Pancreas (tissue), 10 donors: ENCODE data around the gene FLT1. TPM values are rescaled to one million over a fixed set of nuclear protein-coding genes. Genes with fewer than 3 reads are reported as not detected.

Experiments
- ATAC-seq, 4 donors: fragments of 200-7000 bp; cut with Tn5 transposase; one replicate each; pipeline versions ENCODE4 v1.8.0 to v1.9.1; 2020; ENCODE audit warnings: mild to moderate bottlenecking in 4 of 4, moderate library complexity in 4 of 4
- DNase-seq, 6 donors: peaks; one replicate each; pipeline ENCODE4 v3.0.0-alpha.2; 2020
- FAIRE-seq: peaks from 2 replicates; lab custom pipeline; 2012; peaks lifted over from hg19 to GRCh38; lab: Jason Lieb, UNC
- H3K27ac ChIP-seq, 4 donors: fragments of 200-600 bp; sonication (generic); 1 replicate in 3 of 4; 2 replicates in 1 of 4; pipeline versions ENCODE4 v1.5.0 to v1.8.0; 2020
- H3K27me3 ChIP-seq, 4 donors: fragments of 200-600 bp; one replicate each; pipeline ENCODE4 v1.8.0; 2021
- H3K36me3 ChIP-seq, 3 donors: fragments of 200-600 bp; sonication (generic) in 1 of 3; one replicate each; pipeline versions ENCODE4 v1.5.0 to v1.8.0; 2020 to 2021
- H3K4me1 ChIP-seq, 3 donors: fragments of 200-600 bp; one replicate each; pipeline ENCODE4 v1.8.0; 2021
- H3K4me3 ChIP-seq, 4 donors: fragments of 200-600 bp; sonication (generic) in 2 of 4; one replicate each; pipeline versions ENCODE4 v1.5.0 to v1.8.0; 2020 to 2021
- H3K9me3 ChIP-seq, 4 donors: fragments of 200-600 bp; one replicate each; pipeline ENCODE4 v1.8.0; 2021
- WGBS, 2 donors: extraction: QIAGEN DNeasy Blood & Tissue Kit; methylation state at CpG; one replicate each; pipeline ENCODE4 v1.1.7; 2013; 5-methylcytosine and 5-hydroxymethylcytosine counted together
- intact Hi-C, 3 donors: fragments of 100-400 bp; cut with DNase I; formaldehyde crosslinking; loops; one replicate each; pipeline versions ENCODE4 v1.11.1 to v1.14.2; 2022
- polyA plus RNA-seq, 2 donors: library from polyadenylated mRNA; stranded (reverse); fragments of 200-250 nt; gene quantifications; one replicate each; pipeline ENCODE4 v1.2.3, GENCODE V29; 2013
- total RNA-seq, 6 donors: library from RNA; stranded (reverse); fragmentation: NEBNext Ultra II Directional in 4 of 6; extraction: Animal tissue kit (Norgen Biotek cat#: 25700) in 4 of 6; gene quantifications; one replicate each; pipeline versions ENCODE4 v1.2.1 to v1.2.4, GENCODE V29; 2021 to 2023
- TF ChIP-seq, protein P1 (sequence below), 4 donors: fragments of 200-600 bp; sonication (generic) in 3 of 4; IDR thresholded peaks; one replicate each; pipeline versions ENCODE4 v1.5.0 to v1.8.0; 2021; ENCODE audit warnings: antibody characterized with exemption in 4 of 4
- donor health status: healthy with polysubstance abuse.
- donor health status: DM: no; HTN: no; CAD: no; lungs with moderate emphysema.
- donor health status: DM: no; HTN: no; CAD: no.
- donor health status: control.
- donor health status: control.
- donor health status: Bipolar disorder and iron deficiency.
- donor health status: DM: yes; HTN: yes; CAD: no.
- donor health status: DM: no; HTN: no; CAD: no.
- donor health status: DM: no; HTN: no; CAD: no.
- donor health status: DM: yes; HTN: yes; CAD: no.

Gene FLT1
- total and polyA plus RNA-seq, 8 donors: 1.1 to 12.7 (median 8.1) TPM

DNA sequence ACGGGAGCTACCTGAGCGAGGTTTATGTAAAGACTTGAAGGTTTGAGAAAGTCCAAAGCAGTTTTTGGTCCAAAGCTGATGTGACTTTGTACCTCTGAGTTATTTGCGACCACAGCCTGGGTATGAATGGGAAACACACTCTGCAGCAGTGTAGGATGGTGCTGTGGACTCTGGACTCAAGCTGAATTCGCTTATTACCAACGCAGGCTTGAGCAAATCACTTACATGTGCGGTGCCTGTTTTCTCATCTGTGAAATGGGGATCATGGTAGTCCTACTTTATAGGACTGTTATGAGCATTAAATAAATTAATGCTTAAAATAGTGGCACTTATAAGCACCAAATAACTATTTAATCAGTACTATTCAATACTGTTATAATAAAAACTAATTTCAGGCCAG lies 180.0 kb downstream of the FLT1 start:
- Histone ChIP-seq H3K4me3 (no peak overlapping the region), H3K4me1 (no peaks in the 10 kb centered on the region), H3K27ac (no peak overlapping the region), H3K9me3 (no peaks in the 10 kb centered on the region), H3K36me3 (no peaks in the 10 kb centered on the region), H3K27me3 (no peaks in the 10 kb centered on the region)
- ATAC-seq (no peak), FAIRE-seq (no peak), DNase-seq (no peak)
- intact Hi-C loops: no loop called here
- WGBS, 2 donors: 77 to 84% methylated on average over 6 of the region's 6 CpGs
- TF ChIP-seq, protein P1, sequence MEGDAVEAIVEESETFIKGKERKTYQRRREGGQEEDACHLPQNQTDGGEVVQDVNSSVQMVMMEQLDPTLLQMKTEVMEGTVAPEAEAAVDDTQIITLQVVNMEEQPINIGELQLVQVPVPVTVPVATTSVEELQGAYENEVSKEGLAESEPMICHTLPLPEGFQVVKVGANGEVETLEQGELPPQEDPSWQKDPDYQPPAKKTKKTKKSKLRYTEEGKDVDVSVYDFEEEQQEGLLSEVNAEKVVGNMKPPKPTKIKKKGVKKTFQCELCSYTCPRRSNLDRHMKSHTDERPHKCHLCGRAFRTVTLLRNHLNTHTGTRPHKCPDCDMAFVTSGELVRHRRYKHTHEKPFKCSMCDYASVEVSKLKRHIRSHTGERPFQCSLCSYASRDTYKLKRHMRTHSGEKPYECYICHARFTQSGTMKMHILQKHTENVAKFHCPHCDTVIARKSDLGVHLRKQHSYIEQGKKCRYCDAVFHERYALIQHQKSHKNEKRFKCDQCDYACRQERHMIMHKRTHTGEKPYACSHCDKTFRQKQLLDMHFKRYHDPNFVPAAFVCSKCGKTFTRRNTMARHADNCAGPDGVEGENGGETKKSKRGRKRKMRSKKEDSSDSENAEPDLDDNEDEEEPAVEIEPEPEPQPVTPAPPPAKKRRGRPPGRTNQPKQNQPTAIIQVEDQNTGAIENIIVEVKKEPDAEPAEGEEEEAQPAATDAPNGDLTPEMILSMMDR (IDR thresholded peaks at IDR 0.05): no peak

DNA sequence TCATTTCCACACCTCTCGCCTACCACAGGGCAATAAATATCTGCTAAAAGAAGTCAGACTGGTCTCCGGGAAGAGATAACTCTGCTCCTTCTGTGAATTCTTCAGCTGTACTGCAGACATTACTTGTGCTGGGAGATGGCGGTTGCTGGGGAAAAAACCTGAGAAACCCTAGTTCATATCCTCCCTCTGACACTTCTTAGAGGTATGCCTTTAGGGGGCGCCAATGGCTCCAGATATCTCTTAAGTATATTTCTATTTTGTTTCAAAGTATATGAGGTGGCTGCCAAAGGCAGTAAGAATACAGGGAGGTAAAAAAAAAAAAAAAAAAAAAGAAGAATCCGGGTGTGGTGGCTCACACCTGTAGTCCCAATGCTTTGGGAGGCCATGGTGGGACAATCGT lies 181.3 kb downstream of the FLT1 start:
- Histone ChIP-seq H3K36me3 (no peaks in the 10 kb centered on the region), H3K9me3 (no peaks in the 10 kb centered on the region), H3K4me1 (no peaks in the 10 kb centered on the region), H3K27ac (no peak overlapping the region), H3K27me3 (no peaks in the 10 kb centered on the region), H3K4me3 (no peak overlapping the region)
- ATAC-seq (no peak), DNase-seq (no peak), FAIRE-seq (no peak)
- 74 to 75% methylated on average over 6 of the region's 6 CpGs for WGBS, 2 donors
- TF ChIP-seq, protein P1 (IDR thresholded peaks at IDR 0.05): no peak
- intact Hi-C loops: no loop called here

DNA sequence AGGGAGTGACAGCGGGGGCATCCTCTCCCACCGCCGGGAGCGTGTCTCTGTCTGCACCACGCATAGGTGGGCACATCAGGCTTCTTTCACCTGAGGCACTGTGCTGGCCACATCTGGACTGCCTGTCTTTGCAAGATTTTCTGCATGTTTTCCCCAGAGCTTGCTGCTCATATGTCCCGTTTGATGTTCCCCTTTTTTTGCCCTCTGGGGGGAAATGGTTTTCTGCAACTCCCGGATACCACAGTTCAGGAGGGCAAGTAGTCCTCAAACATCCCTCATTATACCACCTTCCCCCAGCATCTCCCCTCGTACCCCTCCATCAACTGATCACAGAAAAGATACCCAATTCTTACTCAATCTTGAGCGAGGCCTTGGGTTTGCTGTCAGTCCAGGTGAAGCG lies 188.6 kb downstream of the FLT1 start:
- no peaks in the 10 kb centered on the region for H3K36me3 ChIP-seq
- FAIRE-seq: no peak
- DNase-seq: no peak
- H3K4me1 ChIP-seq: no peaks in the 10 kb centered on the region
- TF ChIP-seq, protein P1 (IDR thresholded peaks at IDR 0.05): no peak
- ATAC-seq: no peak
- intact Hi-C loops: no loop called here
- H3K27ac ChIP-seq: no peak overlapping the region
- no peaks in the 10 kb centered on the region for H3K27me3 ChIP-seq
- 85 to 91% methylated on average over 10 of the region's 10 CpGs for WGBS, 2 donors
- H3K4me3 ChIP-seq: no peak overlapping the region
- no peaks in the 10 kb centered on the region for H3K9me3 ChIP-seq

DNA sequence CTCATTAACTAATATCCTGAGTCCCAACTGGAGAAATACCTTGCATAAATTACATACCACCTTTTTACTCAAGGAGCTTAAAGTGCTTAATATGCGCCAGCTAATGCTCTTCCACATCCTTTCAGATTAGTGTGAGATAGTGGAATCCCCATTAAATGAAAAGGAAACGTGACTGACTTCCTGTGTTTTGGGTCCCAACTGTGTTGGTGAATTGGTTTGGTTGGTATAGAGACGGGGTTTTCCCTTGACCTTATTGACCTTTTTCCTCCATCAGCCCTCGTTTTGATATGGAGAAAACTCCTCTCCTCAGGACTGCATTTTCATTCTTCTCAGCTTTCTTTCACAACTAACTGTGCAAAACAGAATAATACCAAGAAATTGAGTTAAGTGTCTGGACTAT lies 193.1 kb downstream of the FLT1 start:
- DNase-seq: no peak
- TF ChIP-seq, protein P1 (IDR thresholded peaks at IDR 0.05): no peak
- 52 to 65% methylated on average over 4 of the region's 4 CpGs for WGBS, 2 donors
- Histone ChIP-seq H3K4me1 (no peaks in the 10 kb centered on the region), H3K4me3 (no peak overlapping the region), H3K27me3 (no peaks in the 10 kb centered on the region), H3K9me3 (no peaks in the 10 kb centered on the region), H3K36me3 (no peaks in the 10 kb centered on the region), H3K27ac (no peak overlapping the region)
- intact Hi-C loops: no loop called here
- FAIRE-seq: no peak
- ATAC-seq: no peak

DNA sequence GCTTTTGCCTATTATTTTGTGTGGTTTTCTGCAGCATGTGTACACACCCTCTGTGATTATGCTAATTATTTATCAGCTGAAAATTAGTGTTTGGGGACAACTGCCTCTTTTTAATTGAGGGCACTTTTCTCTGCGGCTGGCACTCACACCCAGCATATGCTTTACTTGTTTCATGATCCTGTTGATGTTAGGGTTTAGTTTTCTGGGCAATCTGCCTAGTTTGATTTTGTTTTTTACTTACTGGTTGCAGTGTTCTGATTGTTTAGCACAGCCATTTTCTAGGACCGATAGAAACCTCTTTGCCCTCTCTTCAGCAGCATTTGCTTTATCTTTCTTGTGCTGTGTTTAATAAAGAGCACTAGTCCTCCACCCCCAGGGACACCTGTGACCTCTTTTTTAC lies 195.0 kb downstream of the FLT1 start:
- FAIRE-seq (no peak), ATAC-seq (no peak), DNase-seq (no peak)
- Histone ChIP-seq H3K27ac (no peak overlapping the region), H3K4me1 (no peaks in the 10 kb centered on the region), H3K36me3 (peaks cover 0 to 5% (median 0%) of the 10 kb centered on the region in 3 donors), H3K4me3 (no peak overlapping the region), H3K27me3 (no peaks in the 10 kb centered on the region), H3K9me3 (no peaks in the 10 kb centered on the region)
- WGBS, 2 donors: 54 to 66% methylated on average over 2 of the region's 2 CpGs
- TF ChIP-seq, protein P1 (IDR thresholded peaks at IDR 0.05): no peak
- intact Hi-C loops: no loop called here
